Hippocampal formation (tissue), 2 donors: ENCODE results near the gene L3MBTL4.
"Not testable (repeated sequence)": the region's sequence is repeated elsewhere in the genome, so short reads cannot be mapped to it uniquely, and the experiment has no call there.

Source experiments
- DNase-seq, 2 donors: peaks; one replicate each; lab custom pipeline; 2025; lab: John Stamatoyannopoulos, UW

L3MBTL4 gene

DNA sequence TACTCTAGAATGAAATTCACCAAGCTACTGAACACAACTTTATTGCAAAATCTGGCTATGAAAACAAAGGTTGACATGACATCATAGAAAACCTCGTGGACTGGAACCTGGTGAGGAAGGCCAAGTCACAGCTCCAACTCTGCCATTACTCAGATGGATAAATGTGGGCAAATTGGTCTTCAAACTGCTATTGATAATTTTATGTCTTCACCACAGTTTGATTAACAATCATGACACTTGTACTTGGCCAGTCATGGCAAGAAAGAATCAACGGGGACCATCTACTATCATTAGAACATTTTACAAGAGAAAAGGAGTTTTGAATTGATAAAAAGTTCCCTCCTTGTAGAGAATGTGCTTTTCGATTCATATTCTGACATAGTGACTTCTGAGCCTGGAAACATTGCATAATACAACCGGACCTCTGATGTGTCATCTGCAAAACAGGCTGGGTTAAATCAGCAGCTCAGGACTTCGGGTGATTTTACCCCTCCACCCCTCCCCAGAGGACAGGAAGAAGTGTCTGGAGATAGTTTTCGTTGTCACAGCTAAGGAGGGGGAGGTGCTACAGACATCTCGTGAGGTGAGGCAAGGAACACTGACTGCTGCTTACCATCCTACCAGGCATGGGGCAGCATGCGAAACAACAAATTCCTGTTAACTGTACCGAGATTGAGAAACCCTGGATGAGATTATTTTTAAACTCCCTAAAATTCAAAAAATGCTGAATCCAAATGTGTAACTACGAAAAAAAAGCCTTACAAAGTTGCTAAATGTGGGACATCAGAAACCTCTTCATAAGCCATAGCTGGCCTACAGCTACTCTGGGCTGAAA, 8.4 kb downstream of the L3MBTL4 start:
- no peak for DNase-seq

DNA sequence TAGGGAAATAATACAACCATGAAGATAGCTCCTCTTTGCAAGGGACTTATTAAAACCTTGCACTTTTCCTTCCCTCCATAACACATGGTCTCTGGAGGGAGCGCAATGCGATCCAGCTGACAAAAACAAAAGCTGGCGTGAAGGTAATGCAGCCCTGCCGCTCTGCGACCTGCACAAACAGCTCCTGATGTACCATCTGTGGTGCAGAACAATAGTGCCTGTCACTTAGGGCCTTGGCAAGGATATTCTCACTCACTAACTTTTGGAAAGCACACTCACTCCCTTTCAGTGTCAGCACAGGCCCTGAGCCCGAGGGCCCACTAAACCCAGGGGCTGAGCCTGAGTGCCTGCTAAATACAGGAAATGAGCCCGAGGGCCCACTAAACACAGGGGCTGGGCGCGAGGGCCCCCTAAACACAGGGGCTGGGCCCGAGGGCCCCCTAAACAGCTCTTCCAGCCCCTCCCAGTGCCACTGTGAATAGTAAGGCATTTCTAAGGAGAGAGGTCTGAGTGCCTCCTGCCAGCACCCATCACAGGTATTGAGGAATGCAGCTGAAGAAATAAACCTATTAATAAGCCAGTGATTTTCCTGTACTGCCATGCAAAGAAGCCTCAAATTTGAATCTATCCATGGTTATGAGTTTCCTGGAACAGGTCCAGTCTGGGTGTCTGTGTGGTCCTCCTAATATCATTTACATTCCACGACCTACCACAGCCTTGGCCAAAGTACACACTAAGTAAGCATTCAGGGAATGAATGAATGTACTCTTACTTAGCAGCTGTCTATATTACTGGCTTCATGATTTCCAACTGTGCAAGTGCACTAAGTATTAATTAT, 9.3 kb downstream of the L3MBTL4 start:
- DNase-seq: no peak

DNA sequence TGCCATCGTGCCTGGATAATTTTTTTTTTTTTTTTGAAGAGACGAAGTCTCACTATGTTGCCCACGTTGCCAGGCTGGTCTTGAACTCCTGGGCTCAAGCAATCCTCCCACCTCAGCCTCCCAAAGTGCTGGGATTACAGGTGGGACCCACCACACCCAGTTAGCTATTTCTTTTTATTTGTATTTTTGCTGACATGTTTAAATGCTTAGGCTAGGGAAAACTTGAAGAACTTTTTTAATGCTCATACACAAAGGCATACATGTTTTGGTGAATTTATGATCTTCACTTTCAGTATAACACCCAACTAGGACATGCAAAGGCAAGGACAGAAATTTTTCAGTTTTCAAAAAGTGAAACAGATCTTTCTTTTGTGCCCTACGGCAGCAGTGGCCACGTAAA, 9.9 kb downstream of the L3MBTL4 start:
- no peak for DNase-seq

DNA sequence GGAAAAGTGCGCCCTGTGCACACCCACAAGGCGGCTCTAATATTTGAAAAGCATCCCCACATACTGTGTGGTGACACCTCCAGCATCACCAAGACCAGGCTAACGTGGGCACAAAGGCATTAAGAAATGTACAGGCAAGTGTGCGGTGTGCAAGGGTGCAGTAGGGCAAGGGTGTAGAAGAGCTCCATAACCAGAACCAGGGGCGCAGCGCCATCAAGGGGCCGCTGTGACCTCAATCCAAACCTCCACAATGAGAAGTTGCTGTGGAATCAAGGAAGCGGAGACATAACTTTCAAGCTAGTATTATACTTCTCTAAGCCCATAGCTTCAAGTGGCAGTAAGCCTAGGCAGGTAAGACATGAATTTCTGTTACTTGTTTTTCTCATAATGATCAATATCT, 13.0 kb downstream of the L3MBTL4 start:
- no peak for DNase-seq

DNA sequence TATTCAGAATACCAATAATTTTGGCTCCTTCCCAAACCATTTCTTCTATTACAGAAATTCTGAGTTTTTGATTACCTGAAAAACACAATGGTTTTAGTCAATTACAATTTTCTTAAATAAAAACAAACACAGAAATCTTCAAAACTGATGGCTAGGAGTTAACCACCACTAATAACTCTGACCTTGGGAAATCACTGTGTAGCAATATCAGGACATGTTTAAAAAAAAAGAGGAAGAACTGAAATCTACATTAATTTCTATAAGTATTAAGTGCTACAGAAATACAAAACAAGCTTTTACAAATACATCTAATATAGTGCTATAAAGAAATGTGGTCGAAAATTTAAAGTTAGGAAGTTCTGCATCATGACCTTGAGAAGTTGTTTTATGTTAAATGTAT, 14.9 kb downstream of the L3MBTL4 start:
- no peak for DNase-seq

DNA sequence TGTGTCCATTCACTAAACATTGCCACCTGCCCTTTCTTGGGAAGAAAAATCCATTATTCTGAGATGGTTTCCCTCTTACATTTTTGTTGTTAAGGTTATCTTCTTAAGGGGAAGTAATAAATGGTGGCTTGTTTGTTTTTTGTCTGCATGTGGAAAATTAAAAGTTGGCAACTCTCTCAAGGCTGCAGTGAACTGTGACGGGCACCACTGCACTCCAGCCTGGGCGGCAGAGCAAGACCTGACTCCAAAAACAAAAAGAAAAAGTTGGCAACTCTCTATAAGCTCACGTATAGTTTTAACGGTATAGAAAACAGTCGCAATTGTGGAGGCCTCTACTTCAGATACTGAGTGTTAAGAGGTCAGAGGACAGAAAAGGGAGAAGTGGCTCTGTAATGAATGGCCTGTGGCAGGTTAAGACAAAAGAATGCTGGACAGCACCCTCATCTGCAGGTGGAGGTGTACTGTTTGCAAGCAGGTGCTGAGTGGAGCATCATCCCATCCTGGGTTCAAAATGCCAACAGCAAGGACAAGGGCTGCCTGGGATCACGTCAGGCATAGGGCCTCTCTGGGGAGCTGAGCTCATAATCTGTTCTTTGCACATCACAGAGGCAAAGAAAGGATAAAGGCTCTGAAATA, 16.7 kb downstream of the L3MBTL4 start:
- DNase-seq: no peak

DNA sequence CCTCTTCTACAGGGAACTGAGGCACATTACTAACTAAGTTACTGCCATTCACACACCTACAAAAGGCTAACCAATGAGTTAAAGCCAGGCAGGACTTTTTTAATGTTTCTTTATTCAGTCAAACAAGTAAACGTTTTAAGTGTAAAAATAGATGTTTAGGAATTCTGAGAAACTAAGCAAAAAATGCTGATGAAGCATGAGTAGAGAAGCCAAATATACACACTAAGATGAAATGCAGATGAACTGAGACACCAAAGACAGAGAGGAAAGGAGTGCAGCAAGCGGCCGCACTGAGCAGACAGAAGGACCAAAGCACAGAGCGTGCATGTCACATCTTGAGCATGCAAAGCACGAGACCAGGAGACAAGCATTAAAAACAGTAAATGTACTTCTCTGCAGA, 17.9 kb downstream of the L3MBTL4 start:
- no peak for DNase-seq

DNA sequence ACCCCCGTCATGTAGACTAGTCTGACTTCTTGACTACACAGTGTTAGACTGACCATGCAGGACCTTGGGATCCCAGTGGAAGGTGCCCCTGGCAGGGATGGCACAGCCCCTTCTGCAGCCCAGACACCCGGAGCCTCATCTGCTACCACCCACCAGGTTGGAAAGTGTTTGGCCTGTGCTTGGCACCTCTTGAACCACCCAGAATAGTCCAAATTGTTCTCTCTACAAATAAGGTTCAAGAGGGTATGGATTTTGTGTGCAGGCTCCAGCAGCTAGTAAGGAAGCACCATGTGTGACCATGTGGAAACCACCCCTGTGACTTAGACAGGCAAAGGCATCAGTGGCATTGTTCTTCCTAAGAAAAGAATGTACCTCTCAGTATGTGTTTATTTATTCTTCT, 18.4 kb downstream of the L3MBTL4 start:
- DNase-seq: no peak

DNA sequence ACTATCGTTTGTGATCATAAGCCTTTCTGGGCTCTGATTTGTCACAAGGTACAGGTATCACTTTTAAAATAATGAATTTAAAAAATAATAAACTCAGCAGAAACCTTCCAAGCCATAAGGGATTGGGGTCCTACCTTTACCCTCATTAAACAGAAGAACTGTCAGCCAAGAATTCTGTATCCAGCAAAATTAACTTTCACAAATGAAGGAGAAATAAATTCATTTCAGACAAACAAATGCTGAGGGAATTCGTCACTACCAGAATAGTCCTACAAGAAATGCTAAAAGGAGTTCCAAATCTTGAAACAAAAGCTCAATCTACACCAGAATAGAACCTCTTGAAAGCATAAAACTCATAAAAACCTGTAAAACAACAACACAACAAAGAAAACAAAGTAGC, 25.7 kb downstream of the L3MBTL4 start:
- DNase-seq: no peak

DNA sequence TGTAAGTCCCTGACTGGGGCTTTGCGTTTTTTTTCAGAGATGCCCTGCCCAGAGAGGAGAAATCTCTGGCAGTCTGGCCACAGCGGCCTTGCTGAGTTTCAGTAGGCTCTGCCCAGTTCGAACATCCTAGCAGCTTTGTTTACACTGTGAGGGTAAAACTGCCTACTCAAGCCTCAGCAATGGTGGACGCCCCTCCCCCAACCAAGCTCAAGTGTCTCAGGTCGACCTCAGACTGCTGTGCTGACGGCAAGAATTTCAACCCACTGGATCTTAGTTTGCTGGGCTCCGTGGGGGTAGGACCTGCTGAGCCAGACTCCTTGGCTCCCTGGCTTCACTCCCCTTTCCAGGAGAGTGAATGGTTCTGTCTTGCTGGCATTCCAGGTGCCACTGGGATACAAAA, 31.7 kb downstream of the L3MBTL4 start:
- no peak for DNase-seq

DNA sequence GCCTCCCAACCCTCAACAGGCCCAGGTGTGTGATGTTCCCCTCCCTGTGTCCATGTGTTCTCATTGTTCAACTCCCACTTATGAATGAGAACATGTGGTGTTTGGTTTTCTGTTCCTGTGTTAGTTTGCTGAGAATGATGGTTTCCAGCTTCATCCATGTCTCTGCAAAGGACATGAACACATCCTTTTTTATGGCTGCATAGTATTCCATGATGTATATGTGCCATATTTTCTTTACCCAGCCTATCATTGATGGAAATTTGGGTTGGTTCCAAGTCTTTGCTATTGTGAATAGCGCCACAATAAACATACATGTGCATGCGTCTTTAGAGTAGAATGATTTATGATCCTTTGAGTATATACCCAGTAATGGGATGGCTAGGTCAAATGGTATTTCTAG, 37.2 kb downstream of the L3MBTL4 start:
- not testable (repeated sequence) for DNase-seq

DNA sequence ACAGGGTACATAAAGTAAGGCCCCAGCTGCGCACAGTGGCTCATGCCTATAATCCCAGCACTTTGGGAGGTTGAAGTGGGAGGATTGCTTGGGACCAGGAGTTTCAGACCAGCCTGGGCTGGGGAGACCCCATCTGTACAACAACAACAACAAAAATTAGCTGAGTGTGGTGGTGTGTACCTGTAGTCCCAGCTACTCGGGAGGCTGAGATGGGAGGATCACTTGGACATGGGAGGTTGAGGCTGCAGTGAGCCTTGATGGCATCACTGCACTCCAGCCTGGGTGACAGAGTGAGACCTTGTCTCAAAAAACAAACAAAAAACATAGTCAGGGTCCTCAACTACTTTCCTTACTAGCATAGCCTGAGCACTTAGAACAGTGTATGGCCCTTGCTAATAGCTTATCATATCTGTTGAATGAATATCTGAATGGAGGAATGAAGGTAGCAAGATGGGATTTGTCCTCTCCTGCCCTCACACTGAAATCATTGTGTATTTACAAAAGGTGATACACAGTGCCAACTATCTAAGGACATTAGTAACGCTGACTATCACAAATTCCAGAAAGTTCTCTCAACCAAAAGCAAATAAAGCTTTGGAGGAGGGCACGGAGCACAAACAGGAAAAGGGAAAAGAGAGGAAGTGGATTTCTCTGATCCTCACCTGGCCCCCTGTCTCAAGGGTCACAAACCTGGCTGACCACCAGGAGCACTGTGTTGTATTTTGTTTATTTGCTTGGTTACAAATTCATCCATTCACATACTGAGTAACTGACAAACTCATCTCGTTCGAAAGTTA, 38.1 kb downstream of the L3MBTL4 start:
- DNase-seq: no peak

DNA sequence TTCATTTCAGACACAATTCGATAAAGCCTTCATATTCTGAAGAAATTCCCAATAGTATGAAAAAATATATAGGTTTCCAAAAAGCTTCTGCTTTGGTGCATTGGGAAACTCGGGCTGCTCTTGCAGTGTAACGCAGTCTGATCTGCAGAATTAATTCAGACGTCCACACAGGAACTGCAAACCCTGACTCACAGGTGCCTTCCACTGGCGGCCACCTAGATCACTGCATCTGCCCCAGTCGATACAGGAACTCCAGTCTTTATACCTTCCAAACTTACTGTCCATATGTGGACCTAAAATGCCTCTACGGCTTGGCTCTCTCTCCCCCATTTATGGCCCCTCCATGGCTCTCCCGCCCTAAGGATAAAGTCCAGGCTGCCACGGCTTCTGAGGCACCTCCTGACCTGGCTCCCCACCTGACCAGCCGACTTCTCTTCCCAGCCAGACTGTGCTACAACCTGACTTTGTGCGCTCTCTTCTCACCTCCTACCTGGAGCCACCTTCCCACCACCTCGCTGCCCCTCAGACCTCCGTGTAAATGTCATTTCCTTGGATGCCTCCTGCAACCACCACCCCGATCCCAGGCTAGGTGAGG, 39.7 kb downstream of the L3MBTL4 start:
- DNase-seq: no peak

DNA sequence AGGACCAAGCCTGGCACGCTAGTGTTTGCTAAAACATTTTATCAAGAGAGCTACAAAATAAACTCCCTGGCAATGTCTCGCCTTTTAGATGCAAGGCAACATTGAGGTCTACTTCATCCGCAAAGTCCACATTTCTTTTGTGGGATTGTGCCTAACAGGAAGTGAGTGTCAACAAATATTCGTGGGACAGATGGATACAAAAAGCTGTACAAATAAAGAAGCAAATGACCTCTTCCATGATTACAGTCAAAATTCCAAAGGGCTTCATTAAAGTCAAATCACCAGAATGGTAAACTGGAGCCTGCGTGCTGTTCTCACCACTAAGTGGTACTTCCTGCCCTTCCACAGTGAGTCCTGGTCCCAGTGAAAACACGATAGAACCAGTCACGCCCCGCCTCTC, 40.4 kb downstream of the L3MBTL4 start:
- DNase-seq: no peak

DNA sequence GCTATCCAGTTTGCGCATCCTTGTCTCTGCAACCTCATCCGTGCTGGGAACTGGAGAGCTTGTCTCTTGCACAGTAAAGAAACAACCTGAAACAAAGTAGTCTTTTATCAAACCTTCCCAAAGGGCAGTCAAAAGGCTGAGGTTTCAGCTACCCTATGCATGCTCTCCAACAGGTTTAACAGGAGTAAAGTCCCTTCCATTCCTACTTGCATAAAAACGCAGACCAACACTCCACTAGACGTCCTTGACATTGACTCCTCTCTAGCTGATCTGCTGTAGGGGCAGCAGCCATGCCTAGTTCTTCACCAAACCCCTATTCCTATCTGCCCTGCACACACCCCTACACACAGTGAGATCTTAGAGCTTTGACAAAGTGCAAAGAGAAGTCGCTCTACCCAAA, 41.5 kb downstream of the L3MBTL4 start:
- DNase-seq: no peak

DNA sequence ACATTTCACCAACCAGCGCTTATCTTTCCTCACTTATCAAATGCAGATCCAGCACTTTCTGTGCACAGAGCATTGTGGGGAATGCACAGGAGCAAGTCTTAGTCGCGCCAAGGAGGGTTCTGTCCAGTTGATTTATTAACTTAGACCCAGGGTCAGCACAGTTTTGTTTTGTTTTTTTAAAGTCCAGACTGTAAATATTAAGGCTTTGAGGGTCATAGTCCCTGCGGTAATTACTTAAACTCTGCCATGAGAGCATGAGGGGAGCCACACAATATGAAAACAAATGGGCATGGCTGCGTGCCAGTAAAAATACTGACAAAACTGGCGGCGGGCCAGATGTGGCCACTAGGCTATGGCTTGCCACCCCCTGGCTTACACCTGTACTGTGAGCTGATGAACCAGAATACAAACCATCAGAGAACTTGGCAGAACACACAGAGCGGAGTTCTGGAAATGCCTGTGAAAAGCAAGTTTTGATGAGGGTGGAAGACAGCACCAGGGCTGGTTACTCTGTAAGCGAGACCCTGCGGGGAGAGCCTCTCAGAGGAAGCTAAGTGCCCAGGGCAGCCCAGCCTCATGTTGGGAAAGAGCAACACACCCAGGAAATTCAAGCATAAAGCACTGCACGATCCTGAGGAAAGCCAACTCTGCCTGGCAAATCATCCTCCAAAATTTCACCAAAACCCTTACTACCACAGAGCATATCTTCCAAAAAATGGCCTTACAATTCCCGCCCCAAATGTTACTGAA, 43.6 kb downstream of the L3MBTL4 start:
- no peak for DNase-seq

DNA sequence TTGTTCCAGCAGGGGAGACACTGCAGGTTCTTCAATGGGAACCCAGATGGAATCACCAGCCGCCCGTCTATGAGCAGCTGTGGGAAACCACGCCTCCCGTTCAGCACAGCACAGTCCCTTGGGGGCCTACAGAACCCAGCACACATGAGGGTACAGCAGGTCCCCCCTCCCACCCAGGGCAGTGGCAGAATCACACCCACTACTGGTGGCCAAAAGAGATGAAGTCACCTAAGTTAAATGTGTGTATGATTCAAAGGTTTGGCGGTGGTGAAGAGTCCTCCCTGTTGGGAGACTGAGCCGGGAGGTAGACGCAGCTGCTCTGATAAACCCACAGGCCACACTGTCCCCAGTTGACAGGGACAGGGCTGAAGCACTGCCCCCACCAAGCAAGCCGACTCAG, 44.3 kb downstream of the L3MBTL4 start:
- DNase-seq: no peak

DNA sequence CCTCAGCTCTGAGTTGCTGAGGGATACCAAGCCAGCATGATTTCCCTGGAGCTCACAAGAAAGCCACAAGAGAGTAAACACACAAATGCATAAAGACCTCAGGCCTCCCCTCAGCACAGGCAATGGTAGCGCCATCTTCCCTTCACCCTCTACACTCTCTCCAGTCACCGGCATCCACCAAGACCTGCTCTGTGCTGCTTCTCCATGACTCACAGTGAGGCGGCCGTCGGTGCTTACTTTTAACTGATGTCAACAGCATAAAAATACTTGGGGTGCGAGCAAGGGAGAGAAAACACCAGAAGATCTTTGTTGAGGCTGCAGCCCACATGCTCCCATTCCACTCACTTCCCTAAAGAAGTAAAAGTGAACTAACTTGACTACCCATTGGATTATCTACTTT, 46.7 kb downstream of the L3MBTL4 start:
- no peak for DNase-seq

DNA sequence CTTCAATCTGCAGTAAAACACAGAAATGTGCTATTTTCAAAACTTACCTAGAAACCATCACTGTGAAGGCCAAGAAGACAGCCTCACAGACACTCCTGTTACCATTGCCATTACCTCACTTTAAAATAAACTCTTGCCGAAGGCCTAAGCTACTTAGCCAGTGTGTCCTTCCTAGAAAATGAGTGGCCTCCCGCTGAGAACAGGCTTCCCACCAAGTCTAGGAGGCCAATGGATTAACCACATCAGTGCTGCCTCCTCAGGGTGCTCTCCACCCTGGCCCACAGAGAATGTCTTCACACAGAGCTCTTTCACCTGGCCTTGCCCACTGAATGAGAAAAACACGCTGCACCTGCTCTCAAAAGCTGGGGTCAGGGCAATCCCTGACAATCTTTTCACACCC, 47.5 kb downstream of the L3MBTL4 start:
- no peak for DNase-seq

DNA sequence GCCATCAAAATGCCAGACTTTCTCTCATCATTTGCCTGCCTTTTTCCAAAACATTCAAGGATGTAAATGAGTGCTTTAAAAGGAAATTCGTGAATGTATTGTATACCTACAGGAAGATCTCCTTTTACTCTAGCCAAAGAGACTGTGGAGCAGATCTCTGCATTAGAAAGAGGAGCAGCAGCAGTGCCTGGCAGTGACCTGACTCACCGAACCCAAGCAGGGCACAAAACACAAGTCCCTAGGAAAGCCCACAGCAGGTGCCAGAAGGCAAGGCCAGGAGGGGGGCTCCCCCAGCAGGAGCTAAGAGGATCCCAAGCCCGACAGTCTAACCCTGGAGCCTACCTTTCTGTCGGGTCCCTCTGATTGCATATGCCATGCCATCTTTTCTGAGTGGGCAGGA, 47.9 kb downstream of the L3MBTL4 start:
- no peak for DNase-seq

DNA sequence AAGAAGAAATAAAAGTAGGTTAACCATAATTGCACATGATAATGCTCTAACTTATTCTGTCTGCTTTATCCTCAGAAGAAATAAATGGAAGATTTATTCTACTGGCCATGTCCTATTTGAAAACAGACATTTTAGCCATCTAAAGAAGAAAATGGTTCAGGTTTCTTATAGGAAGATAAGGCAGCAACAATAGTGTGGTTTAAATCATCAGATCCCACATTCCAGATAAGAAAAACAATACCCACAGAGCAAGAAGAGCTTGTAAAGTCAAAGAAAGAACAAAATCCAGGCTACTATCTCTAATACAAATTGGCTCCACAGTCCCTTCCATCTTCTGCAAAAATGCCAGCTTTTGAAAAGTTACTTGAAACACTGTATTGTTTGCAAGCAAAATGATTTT, 49.3 kb downstream of the L3MBTL4 start:
- DNase-seq: no peak
